HG03135 (cell line): ENCODE measurements around the gene MIEF1.

ENCODE experiments used
- ATAC-seq: cut with Tn5 transposase; IDR thresholded peaks from one replicate; pipeline ENCODE4 v1.9.1; 2021; ENCODE audit warnings: mild to moderate bottlenecking, moderate library complexity; ENCODE audit not compliant: unreplicated experiment

MIEF1 gene

DNA sequence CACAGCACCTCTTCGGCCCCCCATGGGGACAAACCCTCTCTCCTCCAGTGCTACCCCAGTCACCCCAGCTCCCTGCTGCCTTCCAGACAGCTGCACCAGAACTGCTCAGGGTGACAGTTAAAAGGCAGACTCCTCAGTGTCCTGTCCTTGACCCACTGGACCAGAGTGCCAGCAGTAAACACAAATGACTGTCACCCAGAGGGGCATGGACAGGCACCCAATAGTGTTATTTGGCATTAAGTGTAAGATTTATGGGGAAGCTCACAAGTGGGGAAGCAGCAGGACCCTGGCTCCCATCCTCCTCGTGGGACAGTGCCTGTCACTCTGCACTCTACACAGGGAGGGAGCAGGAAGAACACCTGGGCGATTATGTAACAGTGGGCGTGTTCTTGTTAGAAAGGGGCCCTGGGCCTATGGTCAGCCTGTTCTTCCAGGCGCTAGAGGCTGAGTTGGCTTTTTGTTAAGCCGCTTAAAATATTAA is 25.4 kb downstream of the MIEF1 start:
- no peak for ATAC-seq

DNA sequence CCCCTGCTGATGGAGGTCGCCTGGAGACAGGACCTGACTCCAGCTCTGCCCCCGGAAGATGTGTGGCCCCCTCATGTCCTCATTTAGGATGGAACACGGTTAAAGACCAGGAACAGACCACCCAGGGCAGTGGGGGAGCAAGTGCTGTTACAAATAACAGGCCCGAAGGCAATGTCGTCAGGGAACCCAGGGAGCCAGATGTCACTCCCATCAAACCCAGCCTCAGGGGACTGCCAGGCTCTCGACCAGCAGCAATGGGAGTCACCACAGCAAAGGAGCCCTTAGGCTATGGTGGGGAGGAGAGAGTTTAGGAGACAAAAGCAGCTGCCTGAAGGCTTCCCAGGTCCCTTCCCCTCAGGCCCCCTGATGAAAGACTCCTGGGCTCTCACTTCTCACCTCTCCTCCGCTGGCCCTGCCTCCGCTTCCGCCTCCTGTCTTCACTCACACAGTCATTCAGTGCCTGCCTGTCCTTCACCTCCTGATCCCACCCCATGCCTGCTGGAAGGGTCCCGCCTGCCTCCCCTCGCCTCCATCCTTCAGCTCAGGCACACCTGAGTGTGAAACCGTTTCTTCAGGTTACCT is 26.1 kb downstream of the MIEF1 start:
- no peak for ATAC-seq

GRCh38 chr22:39528681-39529486 is 26.8 kb downstream of the MIEF1 start:
- ATAC-seq: peak; percentile 33

GRCh38 chr22:39529487-39529851 is 27.4 kb downstream of the MIEF1 start:
- ATAC-seq: no peak

GRCh38 chr22:39530116-39530515 is 28.0 kb downstream of the MIEF1 start:
- ATAC-seq: no peak

DNA sequence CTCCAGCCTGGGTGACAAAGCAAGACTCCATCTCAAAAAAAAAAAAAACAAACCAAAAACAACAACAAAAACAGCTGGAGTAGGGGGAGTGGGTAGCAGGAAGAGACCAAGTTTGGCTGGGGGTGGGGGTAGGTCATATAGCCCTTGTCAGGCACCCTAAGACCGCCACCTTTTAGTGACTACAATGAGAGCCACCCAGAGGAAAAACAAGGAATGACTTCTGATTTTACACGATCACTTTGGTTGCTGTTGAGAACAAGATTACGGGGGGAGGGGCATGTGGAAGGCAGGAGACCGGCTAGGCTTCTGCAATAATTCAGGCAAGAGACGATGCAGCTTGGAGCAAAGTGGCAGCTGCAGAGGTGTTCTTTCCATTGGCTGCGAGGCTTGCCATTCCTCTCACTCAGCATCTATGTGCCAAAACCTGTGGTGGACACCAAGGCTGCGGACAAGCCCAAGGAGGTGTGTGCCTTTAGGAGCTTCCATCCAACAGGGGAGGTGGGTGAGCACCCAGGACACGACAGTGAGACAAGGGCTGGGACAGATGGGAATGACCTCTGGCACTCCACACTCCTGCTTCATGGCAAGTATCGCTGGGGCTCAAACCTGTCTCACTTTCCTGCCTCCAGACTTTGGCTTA is 28.7 kb downstream of the MIEF1 start:
- no peak for ATAC-seq

- ATAC-seq: peak; percentile 75
Measured at GRCh38 chr22:39532215-39533073, 30.4 kb downstream of the MIEF1 start, which contains the start of gene RPS19BP1. Gene RPS19BP1 (minus strand): TSS chr22:39532748. CDS start chr22:39532738, 10 bp downstream.

- no peak for ATAC-seq
Measured at GRCh38 chr22:39534092-39534506, 32.0 kb downstream of the MIEF1 start.

DNA sequence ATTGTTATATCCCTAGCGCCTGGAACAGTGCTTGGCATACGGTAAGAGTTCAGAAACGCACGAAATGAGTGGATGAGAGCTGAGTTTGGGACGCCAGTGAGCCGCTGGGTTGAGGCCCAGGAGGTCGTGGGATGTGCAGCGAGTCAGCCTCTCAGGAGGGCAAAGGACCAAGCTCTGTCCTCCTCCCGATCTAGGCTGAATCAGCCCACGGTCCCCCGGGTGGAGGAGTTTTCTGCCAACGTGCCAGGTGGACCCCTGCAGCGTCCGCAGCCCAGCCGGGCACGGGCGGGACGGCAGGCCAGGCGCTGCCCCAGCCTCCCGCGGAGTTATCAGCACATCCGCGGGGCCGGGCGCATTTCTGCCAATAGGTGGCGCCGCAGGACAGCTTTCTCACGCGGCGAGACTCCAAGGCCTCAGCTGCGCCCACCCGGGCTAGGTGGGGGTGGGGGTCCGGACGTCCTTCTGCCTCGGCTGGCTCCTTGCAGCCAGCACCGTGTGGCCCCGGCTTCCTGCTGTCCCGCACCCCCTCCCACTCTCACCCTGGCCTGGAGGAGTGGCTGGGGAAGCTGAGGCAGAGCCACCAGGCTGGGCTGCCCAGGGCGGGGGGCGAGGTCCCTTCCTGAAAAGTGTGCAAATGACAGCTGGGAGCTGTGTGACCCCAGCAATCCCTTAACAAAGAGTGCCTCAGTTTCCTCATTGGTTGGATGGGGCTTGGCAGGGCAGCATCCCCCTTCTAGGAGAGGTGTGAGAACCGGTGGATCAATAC is 32.7 kb downstream of the MIEF1 start:
- no peak for ATAC-seq

DNA sequence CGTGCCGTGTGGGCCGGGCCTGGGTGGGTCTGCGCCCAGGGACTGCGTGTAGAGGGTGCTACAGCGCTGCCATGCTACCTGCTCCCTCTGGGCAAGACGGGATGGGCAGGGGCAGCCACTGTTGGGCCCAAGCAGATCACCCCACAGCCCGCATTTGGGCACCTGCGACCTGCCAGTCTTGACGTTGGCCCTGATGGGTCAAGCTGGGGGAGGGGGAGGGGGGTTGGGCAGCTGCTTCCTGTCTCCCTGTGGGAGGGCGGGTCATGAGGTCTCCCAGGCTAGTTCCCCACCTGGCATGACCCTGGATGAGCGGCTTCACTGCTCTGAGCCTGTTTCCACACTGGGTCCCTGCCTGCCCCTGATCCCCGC is 33.3 kb downstream of the MIEF1 start:
- no peak for ATAC-seq

GRCh38 chr22:39535831-39536449 is 33.9 kb downstream of the MIEF1 start:
- ATAC-seq: no peak

GRCh38 chr22:39536711-39537110 is 34.6 kb downstream of the MIEF1 start:
- ATAC-seq: no peak

DNA sequence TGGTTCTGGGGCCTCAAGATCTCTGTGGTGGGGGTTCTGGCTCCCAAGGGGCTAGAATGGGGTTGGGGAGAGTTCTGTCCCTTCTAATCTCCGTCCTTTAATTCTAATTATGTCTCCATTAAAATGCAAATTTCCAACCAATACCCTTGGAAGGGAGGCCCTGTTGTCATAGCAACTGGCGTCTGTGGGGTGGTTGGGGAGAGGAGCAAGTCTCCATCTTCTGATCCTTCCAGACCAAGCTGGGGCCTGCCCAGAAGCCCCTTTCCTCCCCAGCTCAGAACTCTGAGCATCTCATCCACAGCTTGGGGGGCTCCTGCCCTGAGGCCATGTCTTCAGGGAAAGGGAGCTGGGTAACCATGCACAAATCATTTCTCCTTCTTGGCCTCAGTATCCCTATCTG is 35.9 kb downstream of the MIEF1 start:
- no peak for ATAC-seq

DNA sequence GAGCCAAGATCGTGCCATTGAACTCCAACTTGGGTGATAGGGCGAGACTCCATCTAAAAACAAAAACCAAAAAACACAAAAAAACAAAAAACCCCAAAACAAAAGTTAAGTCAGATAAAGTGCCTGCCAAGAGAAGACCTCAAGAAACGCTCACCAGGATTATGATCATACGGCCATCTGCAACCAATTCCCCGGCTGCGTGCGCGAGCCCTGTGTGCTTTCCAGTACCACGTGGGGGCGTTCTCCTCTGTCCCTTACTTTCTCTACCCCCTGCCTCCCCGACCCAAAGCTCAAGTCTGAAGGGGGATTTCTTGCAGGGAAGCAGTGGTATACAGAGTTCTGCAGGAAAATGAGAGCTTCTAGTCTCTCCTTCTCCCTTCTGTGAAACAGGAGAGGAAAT is 41.0 kb downstream of the MIEF1 start:
- no peak for ATAC-seq

DNA sequence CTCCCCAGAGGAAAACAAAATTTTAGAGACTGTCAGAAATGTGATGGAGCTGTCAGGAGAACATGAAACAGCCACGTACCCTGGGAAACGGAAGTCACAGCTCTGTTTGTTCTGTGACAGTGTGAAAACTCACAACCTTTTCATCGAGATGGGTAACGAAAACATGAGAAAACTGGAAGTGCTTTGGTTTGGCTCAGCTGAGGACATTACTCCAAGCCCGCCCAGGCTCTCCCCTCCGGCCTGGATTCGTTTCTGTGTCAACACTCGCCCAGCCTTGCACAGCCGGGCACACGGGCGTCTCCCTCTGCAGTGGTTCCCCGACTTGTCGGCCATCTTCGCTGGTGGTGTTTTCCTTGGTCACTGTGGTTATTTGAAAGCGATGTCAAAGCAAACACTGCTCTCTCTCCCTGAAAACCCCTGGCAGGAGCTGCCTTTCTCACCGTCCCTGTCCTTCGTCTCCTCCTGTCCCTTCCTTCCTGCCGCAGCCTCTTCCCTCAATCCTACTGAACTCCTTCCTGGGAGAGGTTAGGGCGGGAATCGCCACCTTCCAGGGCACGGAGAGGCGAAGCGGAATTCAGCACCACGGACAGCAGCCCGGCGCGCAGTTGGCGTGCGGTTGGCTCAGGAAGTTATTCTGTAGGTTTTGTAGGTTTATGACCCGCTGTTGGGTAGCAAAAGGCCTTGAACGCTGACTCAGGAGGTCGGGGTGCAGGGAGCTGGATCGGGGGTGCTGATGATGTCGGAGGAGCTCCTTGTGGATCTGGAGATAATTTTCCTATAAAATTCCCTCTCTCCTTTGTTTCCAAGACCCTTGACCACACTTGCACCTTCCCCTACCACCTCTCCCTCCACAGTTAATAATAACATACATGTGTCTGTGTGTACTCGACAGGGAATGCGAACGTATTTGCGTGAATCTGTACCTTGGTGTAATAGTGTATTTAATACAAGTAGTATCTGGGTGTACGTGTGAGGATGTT is 43.6 kb downstream of the MIEF1 start:
- ATAC-seq: no peak

GRCh38 chr22:39546889-39547586 is 44.9 kb downstream of the MIEF1 start:
- no peak for ATAC-seq

DNA sequence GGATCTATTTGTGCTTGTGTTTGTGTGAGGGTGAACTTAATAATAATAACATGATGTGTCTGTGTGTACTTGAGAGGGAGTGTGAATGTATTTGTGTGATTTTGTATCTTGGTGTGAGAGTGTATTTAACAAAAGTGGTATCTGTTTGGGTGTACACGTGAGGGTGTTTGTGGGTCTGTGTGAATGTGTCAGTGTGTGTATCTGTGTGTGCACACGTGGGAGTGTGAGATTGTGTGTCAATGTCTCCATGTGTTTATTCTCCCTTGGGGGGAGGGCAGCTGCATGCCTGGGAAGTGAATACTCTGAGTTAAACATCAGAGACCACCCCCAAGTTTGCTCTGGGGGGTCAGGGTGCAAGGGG is 45.5 kb downstream of the MIEF1 start:
- ATAC-seq: no peak

GRCh38 chr22:39553429-39553828 is 51.3 kb downstream of the MIEF1 start:
- no peak for ATAC-seq
